Ishikawa (cell line): ENCODE results near the gene ROBO1.

Source experiments
- CEBPB ChIP-seq: IDR thresholded peaks from 2 replicates; pipeline ENCODE4 v1.6.1; 2012
- CREB1 ChIP-seq: IDR thresholded peaks from 2 replicates; pipeline ENCODE4 v1.6.1; 2012; ENCODE audit warnings: low read depth
- EP300 ChIP-seq: IDR thresholded peaks from 2 replicates; pipeline ENCODE4 v1.6.1; 2012; ENCODE audit warnings: borderline replicate concordance
- MAX ChIP-seq: IDR thresholded peaks from 2 replicates; pipeline ENCODE4 v1.6.1; 2012
- NFIC ChIP-seq: IDR thresholded peaks from 2 replicates; pipeline ENCODE4 v1.6.1; 2012
- RAD21 ChIP-seq: IDR thresholded peaks from 2 replicates; pipeline ENCODE4 v1.6.1; 2012; ENCODE audit warnings: low read depth
- REST ChIP-seq: IDR thresholded peaks from 2 replicates; pipeline ENCODE4 v1.6.1; 2012; ENCODE audit warnings: low read depth, mild to moderate bottlenecking
- TCF12 ChIP-seq: IDR thresholded peaks from 2 replicates; pipeline ENCODE4 v1.6.1; 2012; ENCODE audit warnings: low read depth
- TEAD4 ChIP-seq: IDR thresholded peaks from 2 replicates; pipeline ENCODE4 v1.6.1; 2012
- YY1 ChIP-seq: IDR thresholded peaks from 2 replicates; pipeline ENCODE4 v1.6.1; 2012; ENCODE audit warnings: low read depth

- TF ChIP-seq NFIC (no peak), YY1 (no peak), TEAD4 (no peak), MAX (no peak), CEBPB (no peak), EP300 (no peak), CREB1 (no peak), RAD21 (no peak), REST (no peak), TCF12 (no peak)
Measured at GRCh38 chr3:78895528-78895927, 872.3 kb downstream of the ROBO1 start.
